NCI-H526 treated with DMSO at 0.1 percent for 48 hours (cell line): ENCODE measurements around the gene RPL36AL.
"Not testable (repeated sequence)": the region's sequence is repeated elsewhere in the genome, so short reads cannot be mapped to it uniquely, and the experiment has no call there.

ENCODE experiments used
- DNase-seq: peaks from one replicate; lab custom pipeline; 2025; lab: John Stamatoyannopoulos, UW

Gene RPL36AL

GRCh38 chr14:49619273-49619672 is 1.2 kb downstream of the RPL36AL start:
- not testable (repeated sequence) for DNase-seq

GRCh38 chr14:49617852-49618519 is 2.4 kb downstream of the RPL36AL start:
- no peak for DNase-seq

- no peak for DNase-seq
Measured at GRCh38 chr14:49615776-49616175, 4.7 kb downstream of the RPL36AL start.

GRCh38 chr14:49614196-49614595 is 6.2 kb downstream of the RPL36AL start:
- DNase-seq = no peak

GRCh38 chr14:49612671-49613070 is 7.8 kb downstream of the RPL36AL start:
- no peak for DNase-seq

- no peak for DNase-seq
Measured at GRCh38 chr14:49612251-49612650, 8.2 kb downstream of the RPL36AL start.

GRCh38 chr14:49607583-49607982 is 12.8 kb downstream of the RPL36AL start:
- DNase-seq = no peak

GRCh38 chr14:49598485-49599300 is 21.7 kb downstream of the RPL36AL start, which contains the start of gene LRR1:
TSS of gene LRR1 (plus strand) at chr14:49598940. CDS start at chr14:49599021, 81 bp downstream.
- DNase-seq = peak; percentile 80

GRCh38 chr14:49598189-49598484 is 22.3 kb downstream of the RPL36AL start:
- peak; percentile 61 for DNase-seq

- DNase-seq = no peak
Measured at GRCh38 chr14:49594347-49595091, 25.9 kb downstream of the RPL36AL start.

GRCh38 chr14:49593016-49593415 is 27.4 kb downstream of the RPL36AL start:
- DNase-seq = peak; percentile 77

GRCh38 chr14:49589387-49589786 is 31.0 kb downstream of the RPL36AL start:
- DNase-seq = no peak

GRCh38 chr14:49586673-49587460 is 33.6 kb downstream of the RPL36AL start:
- peak; percentile 55 for DNase-seq

- DNase-seq = peak; percentile 98
Measured at GRCh38 chr14:49585803-49586672, 34.4 kb downstream of the RPL36AL start, which contains the start of gene RPS29. TSS of gene RPS29 (minus strand) at chr14:49586380. CDS start at chr14:49586346, 34 bp downstream.

GRCh38 chr14:49584981-49585640 is 35.3 kb downstream of the RPL36AL start:
- DNase-seq = not testable (repeated sequence)

- no peak for DNase-seq
Measured at GRCh38 chr14:49584058-49584457, 36.4 kb downstream of the RPL36AL start.

GRCh38 chr14:49583629-49584028 is 36.8 kb downstream of the RPL36AL start:
- no peak for DNase-seq

- no peak for DNase-seq
Measured at GRCh38 chr14:49582113-49582977, 38.1 kb downstream of the RPL36AL start.
